H54 (cell line): ENCODE measurements around the gene CSF3R.
"Not testable (repeated sequence)": the region's sequence is repeated elsewhere in the genome, so short reads cannot be mapped to it uniquely, and the experiment has no call there.

Experiments used
- DNase-seq: peaks from one replicate; pipeline ENCODE4 v3.0.0; 2011; ENCODE audit warnings: low spot score, mixed read lengths; ENCODE audit not compliant: insufficient read length
- FAIRE-seq: peaks from 3 replicates; lab custom pipeline; 2011; peaks lifted over from hg19 to GRCh38; lab: Jason Lieb, UNC
- POLR2A ChIP-seq: IDR thresholded peaks from 2 replicates; pipeline ENCODE4 v1.6.1; 2011; ENCODE audit warnings: low read depth, mild to moderate bottlenecking, low read length

CSF3R gene

GRCh38 chr1:36520056-36520455 lies 37.3 kb upstream of the CSF3R start:
- FAIRE-seq = no peak

GRCh38 chr1:36517011-36517771 lies 34.5 kb upstream of the CSF3R start:
- TF ChIP-seq POLR2A = no peak
- DNase-seq (no peak), FAIRE-seq (no peak)

More at GRCh38 chr1:36520056-36520455, 37.3 kb upstream of the CSF3R start:
- no peak for TF ChIP-seq POLR2A
- no peak for DNase-seq

GRCh38 chr1:36516372-36517010 lies 33.8 kb upstream of the CSF3R start:
- TF ChIP-seq POLR2A = no peak
- peak; percentile 80 for DNase-seq
- FAIRE-seq = no peak

GRCh38 chr1:36515315-36516138 lies 32.8 kb upstream of the CSF3R start:
- no peak for TF ChIP-seq POLR2A
- no peak for DNase-seq
- no peak for FAIRE-seq

- DNase-seq (no peak), FAIRE-seq (no peak)
- TF ChIP-seq POLR2A = no peak
Measured at GRCh38 chr1:36514501-36514900, 31.8 kb upstream of the CSF3R start.

GRCh38 chr1:36513676-36514473 lies 31.2 kb upstream of the CSF3R start:
- no peak for TF ChIP-seq POLR2A
- no peak for DNase-seq
- FAIRE-seq = no peak

- FAIRE-seq (no peak), DNase-seq (no peak)
- no peak for TF ChIP-seq POLR2A
Measured at GRCh38 chr1:36512842-36513241, 30.1 kb upstream of the CSF3R start.

GRCh38 chr1:36511804-36512798 lies 29.4 kb upstream of the CSF3R start:
- FAIRE-seq (peak; percentile 48), DNase-seq (peak; percentile 82)
- no peak for TF ChIP-seq POLR2A

- DNase-seq, FAIRE-seq: not testable (repeated sequence)
Measured at GRCh38 chr1:36511220-36511619, 28.5 kb upstream of the CSF3R start.

- FAIRE-seq (no peak), DNase-seq (no peak)
- no peak for TF ChIP-seq POLR2A
Measured at GRCh38 chr1:36510418-36510817, 27.7 kb upstream of the CSF3R start.

GRCh38 chr1:36508257-36508656 lies 25.5 kb upstream of the CSF3R start:
- no peak for DNase-seq
- TF ChIP-seq POLR2A = no peak
- no peak for FAIRE-seq

- FAIRE-seq = no peak
Measured at GRCh38 chr1:36506276-36506920, 23.7 kb upstream of the CSF3R start.

More at GRCh38 chr1:36506276-36506920, 23.7 kb upstream of the CSF3R start:
- no peak for DNase-seq
- no peak for TF ChIP-seq POLR2A
